ENCODE results near the gene DPP10.

DPP10 gene

GRCh38 chr2:115163572-115163971 is 721.1 kb downstream of the DPP10 start:
- peak; percentile 30 for DNase-seq

- DNase-seq = peak; percentile 36
Observed at GRCh38 chr2:115165529-115166109, 723.2 kb downstream of the DPP10 start.

- DNase-seq = no peak
Observed at GRCh38 chr2:115168457-115168856, 726.0 kb downstream of the DPP10 start.

GRCh38 chr2:115169814-115170213 is 727.4 kb downstream of the DPP10 start:
- no peak for DNase-seq

- DNase-seq = no peak
Observed at GRCh38 chr2:115171751-115172150, 729.3 kb downstream of the DPP10 start.

GRCh38 chr2:115174651-115175050 is 732.2 kb downstream of the DPP10 start:
- DNase-seq = no peak

- DNase-seq = no peak
Observed at GRCh38 chr2:115183144-115183543, 740.7 kb downstream of the DPP10 start.

- no peak for DNase-seq
Observed at GRCh38 chr2:115190459-115190858, 748.0 kb downstream of the DPP10 start.

GRCh38 chr2:115194623-115195022 is 752.2 kb downstream of the DPP10 start:
- DNase-seq = no peak

GRCh38 chr2:115196587-115196986 is 754.1 kb downstream of the DPP10 start:
- no peak for DNase-seq

- no peak for DNase-seq
Observed at GRCh38 chr2:115199966-115200365, 757.5 kb downstream of the DPP10 start.

GRCh38 chr2:115201386-115201785 is 758.9 kb downstream of the DPP10 start:
- DNase-seq = no peak

GRCh38 chr2:115208493-115209164 is 766.2 kb downstream of the DPP10 start:
- no peak for DNase-seq

- DNase-seq = no peak
Observed at GRCh38 chr2:115214050-115214449, 771.6 kb downstream of the DPP10 start.

GRCh38 chr2:115219296-115219695 is 776.9 kb downstream of the DPP10 start:
- no peak for DNase-seq

GRCh38 chr2:115234186-115234585 is 791.7 kb downstream of the DPP10 start:
- DNase-seq = no peak

- DNase-seq = no peak
Observed at GRCh38 chr2:115234737-115235136, 792.3 kb downstream of the DPP10 start.

- no peak for DNase-seq
Observed at GRCh38 chr2:115248066-115248465, 805.6 kb downstream of the DPP10 start.

- DNase-seq = no peak
Observed at GRCh38 chr2:115277366-115277765, 834.9 kb downstream of the DPP10 start.

GRCh38 chr2:115285416-115285815 is 843.0 kb downstream of the DPP10 start:
- no peak for DNase-seq

- no peak for DNase-seq
Observed at GRCh38 chr2:115290478-115290877, 848.0 kb downstream of the DPP10 start.

- no peak for DNase-seq
Observed at GRCh38 chr2:115292742-115293141, 850.3 kb downstream of the DPP10 start.

- no peak for DNase-seq
Observed at GRCh38 chr2:115294999-115295398, 852.6 kb downstream of the DPP10 start.

- DNase-seq = no peak
Observed at GRCh38 chr2:115297056-115297455, 854.6 kb downstream of the DPP10 start.

GRCh38 chr2:115299199-115299598 is 856.8 kb downstream of the DPP10 start:
- no peak for DNase-seq
